Measurements from ENCODE around the gene KCNK16.

Gene KCNK16

GRCh38 chr6:39281312-39281980, 41.1 kb downstream of the KCNK16 start:
- in situ Hi-C loops (cut with HindIII; ENCODE audit: low sequenced_read_pairs), result no loop called here

DNA sequence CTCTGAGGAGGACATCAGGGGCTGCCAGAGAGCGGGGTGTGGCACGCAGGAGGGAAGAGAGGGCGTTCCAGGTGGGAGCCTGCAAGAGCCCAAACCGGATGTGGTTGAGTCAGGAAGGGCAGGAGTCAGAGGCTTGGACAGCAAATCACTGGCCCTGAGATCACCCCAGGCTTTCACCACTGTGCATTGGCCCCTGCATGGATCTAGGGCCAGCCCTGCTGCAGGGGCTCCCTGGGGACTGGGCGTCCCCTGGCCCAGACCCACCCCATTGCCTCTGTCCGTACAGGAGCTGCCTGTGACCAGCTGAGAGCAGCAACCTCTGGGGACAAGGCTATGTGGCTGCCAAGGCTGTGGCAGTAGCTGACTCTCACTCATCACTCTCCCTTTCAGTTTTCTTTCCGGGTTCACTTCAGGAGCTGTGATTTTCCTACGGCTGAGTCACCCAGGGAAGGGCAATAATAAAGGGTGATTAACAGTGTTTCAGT, 42.2 kb downstream of the KCNK16 start:
- in situ Hi-C loops (cut with HindIII; ENCODE audit: low sequenced_read_pairs), result no loop called here

- in situ Hi-C loops (cut with HindIII; ENCODE audit: low sequenced_read_pairs), result no loop called here
Measured at GRCh38 chr6:39279539-39279938, 43.0 kb downstream of the KCNK16 start.

GRCh38 chr6:39276379-39276995, 46.0 kb downstream of the KCNK16 start:
- in situ Hi-C loops (cut with HindIII; ENCODE audit: low sequenced_read_pairs), result no loop called here

DNA sequence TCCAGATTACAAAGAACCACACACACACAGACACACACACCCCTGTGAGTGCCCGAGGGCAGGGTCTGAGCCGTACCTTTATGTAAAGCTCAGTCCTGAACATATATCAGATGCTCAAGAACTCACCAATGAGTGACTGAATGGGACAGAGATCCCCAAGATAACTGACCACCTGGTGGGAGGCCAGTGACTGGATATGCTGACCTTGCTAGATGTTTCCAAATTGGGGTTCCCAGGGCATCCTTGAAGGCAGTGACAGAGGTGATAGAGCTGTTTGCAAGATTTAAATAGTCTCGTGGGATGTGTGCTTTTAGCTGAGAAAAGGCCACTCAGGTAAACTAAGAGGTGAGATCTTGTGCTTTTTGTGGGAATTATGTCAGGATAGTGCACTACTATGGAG, 47.6 kb downstream of the KCNK16 start:
- in situ Hi-C loops (cut with HindIII; ENCODE audit: low sequenced_read_pairs), result no loop called here

GRCh38 chr6:39274471-39274870, 48.0 kb downstream of the KCNK16 start:
- in situ Hi-C loops (cut with HindIII; ENCODE audit: low sequenced_read_pairs), result no loop called here

GRCh38 chr6:39273406-39273821, 49.1 kb downstream of the KCNK16 start:
- in situ Hi-C loops (cut with HindIII; ENCODE audit: low sequenced_read_pairs), result no loop called here

DNA sequence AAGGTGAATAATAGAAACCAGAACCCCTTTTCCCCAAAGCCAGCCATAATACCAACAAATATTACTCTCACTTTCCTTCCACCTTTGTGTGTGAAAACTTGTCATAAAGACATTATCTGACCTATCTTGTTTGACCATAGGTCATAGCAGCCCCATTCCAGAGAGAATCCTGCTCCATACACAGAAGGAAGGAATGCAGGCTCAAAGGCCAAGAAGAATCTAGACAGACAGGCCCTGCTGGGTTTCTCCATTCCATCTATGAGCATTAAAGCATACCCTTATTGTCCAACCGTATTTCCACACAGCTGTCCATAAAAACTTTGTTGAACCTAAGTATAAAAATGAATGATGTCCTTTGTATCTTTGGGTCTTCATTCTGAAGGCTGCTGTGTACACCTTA, 52.5 kb downstream of the KCNK16 start:
- in situ Hi-C loops (cut with HindIII; ENCODE audit: low sequenced_read_pairs), result no loop called here

DNA sequence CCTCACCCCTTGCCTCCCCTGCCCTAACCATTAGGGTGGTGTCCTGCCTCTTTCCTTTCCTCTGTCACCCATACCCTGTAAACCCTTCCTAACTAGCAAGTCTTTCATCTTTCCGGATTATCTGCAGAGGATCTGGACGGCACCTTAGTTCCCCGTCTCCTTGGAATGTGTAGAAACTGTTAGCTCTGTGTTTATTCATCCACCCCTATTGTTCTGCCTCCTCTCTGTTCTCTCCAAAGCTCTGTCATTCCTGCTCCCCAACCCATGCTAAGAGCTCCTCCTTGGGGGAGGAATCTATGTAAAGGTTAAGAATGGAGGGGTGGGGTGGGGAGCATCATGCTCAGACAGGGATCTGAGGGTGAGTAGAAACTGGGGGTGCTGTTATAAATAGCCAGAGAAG, 53.8 kb downstream of the KCNK16 start:
- in situ Hi-C loops (cut with HindIII; ENCODE audit: low sequenced_read_pairs), result no loop called here

- in situ Hi-C loops (cut with HindIII; ENCODE audit: low sequenced_read_pairs), result no loop called here
Measured at GRCh38 chr6:39268171-39268570, 54.3 kb downstream of the KCNK16 start.

GRCh38 chr6:39266782-39267355, 55.6 kb downstream of the KCNK16 start:
- in situ Hi-C loops (cut with HindIII; ENCODE audit: low sequenced_read_pairs), result no loop called here

DNA sequence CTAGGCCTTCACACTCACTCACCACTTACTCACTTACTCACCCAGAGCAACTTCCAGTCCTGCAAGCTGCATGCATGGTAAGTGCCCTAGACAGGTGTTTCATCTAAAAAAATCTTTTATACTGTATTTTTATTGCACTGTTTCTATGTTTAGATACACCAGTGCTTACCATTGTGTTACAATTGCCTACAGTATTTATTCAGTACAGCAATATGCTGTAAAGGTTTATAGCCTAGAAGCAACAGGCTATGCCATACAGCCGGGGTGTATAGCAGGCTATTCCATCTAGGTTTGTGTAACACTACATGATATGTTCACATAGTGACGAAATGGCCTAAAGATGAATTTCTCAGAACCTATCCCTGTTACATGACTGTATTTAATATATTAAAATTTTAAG, 56.1 kb downstream of the KCNK16 start:
- in situ Hi-C loops (cut with HindIII; ENCODE audit: low sequenced_read_pairs), result no loop called here

Data from endothelial cell of hepatic sinusoid (primary cell).